GM21619 (cell line): ENCODE measurements around the gene PILRB.
"Not testable (repeated sequence)": the region's sequence is repeated elsewhere in the genome, so short reads cannot be mapped to it uniquely, and the experiment has no call there.

Experiments used
- ATAC-seq: cut with Tn5 transposase; IDR thresholded peaks from one replicate; pipeline ENCODE4 v1.9.1; 2021; ENCODE audit not compliant: unreplicated experiment

PILRB gene

DNA sequence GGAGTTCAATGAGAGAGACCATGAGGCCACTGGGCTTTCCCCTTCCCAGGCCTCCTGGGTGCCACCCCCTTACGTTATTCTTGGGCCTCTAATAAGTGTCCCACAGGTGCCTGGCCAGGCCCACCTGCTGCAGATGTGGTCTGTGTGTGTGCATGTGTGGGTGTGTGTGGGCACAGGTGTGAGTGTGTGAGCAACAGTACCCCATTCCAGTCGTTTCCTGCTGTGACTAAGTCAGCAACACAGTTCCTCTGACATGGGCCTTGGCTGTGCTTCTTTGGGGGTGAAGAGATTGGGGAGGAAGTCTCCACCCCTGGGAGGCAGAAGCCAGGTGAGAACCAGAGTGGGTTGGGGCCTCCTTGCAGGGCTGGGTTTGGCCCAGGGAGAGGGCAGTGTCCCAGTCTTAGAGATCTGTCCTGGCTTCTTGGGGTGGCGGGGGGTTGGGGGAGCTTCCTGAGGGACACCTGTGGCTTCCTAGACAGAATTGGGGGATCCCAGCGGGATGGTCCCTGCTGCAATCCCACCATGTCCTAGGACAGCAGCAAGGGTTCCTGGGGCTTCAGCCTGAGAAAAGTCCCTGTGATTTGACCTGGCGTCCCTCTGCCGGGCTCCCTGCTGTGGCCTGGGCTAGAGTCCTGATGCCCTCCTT lies 4.1 kb upstream of the PILRB start:
- no peak for ATAC-seq

DNA sequence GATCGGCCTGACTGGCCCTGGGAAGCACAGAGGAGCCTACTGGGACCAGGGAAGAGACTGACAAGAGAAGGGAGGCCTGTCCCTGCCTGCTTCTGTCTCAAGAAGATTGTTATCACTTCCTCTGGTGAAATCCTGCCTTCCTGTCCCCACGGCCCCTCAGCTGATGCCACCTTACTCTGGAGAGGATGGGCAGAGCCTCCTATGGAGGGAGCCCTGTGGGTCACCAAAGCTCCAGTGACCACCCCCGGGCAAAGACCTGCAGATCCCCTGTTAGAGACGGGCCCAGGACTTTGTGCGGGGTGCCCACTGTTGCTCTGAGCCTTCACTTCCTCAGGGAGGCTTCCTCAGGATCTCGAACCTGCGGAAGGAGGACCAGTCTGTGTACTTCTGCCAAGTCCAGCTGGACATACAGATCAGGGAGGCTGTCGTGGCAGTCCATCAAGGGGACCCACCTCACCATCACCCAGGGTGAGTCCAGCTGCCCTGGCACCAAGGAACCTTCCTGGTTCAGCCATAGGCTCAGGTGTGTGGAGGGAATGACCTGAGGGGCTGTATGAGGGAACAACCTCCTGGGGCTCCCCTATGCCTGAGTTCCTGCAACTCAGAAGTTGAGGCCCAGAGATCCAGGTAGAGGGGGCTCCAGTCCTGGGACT lies 1.4 kb upstream of the PILRB start:
- ATAC-seq: no peak

DNA sequence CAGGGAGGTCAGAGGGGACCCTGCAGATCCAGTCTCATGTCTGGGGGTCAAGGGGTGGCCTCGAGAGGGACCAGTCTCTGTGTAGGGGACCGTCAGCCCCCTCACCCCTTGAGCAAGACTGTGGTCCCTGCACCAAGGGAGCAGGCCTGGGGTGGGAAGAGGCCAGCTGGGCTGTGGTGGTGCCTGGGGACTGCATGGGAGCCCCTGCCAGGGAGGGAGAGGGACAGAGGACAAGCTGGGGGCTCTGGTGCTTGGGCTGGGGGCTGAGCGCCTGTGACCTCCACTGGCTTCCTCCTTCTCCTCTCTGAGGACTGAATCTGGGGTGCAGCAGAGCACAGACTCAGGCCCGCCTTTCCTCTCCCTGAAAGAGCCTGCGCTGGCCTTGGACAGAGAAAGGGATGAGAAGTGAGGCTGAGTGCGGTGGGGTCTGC lies 771 bp upstream of the PILRB start:
- no peak for ATAC-seq

DNA sequence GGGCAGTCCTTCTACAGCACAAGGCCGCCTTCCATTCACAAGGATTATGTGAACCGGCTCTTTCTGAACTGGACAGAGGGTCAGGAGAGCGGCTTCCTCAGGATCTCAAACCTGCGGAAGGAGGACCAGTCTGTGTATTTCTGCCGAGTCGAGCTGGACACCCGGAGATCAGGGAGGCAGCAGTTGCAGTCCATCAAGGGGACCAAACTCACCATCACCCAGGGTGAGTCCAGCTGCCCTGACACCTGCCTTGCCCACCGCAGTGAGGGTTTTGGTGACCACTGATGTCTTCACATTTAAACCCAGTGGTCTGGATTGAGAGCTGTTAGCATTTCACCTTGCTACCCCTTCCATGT lies 918 bp downstream of the PILRB start:
- ATAC-seq: no peak

DNA sequence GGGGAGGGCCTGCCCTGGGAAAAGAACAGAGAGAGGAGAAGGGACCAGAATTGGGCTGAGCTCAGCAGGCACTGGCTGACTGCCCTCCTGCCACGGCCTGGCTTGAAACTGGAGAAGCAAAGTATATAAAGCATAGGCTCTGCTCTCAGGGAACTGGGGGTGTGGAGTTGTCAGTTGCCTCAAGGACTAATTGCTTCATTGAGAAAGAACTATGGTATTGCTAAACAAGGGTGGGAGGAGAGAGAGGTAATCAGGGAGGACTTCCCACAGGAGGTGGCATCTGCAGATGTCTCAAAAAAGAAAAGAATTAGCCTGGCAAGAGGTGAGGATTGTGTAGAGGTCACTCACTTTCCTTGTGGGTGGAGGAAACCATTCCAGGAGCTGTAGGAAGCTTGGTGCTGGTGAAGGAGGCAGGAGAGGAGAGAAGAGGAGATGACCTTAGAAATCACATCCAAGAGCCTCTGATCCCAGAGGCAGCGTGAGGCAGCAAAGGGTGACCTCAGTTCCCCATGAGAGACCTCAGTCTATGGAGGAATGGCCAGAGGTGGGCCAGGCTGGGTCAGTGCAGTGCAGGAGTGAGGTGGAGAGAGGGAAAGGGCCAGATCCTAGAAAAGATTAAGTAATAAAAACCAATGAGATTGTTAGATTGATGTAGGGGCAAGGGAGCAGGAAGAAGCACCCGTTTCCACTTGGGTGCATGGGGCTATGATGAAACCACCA lies 2.4 kb downstream of the PILRB start:
- no peak for ATAC-seq

DNA sequence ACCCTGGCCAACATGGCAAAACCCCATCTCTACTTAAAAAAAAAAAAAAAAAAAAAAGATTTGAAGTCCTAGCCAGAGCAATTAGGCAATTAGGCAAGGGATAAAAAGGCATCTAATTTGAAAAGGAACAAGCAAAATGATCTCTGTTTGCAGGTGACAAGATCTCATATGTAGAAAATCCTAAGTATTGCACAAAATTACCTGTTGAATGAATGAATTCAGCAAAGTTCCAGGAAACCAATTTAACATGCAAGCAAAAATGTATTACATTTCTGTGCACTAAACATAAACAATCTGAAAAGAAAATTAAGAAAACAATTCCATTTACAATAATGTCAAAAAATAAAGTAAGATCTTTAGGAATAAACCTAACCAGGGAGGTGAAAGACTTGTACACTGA lies 5.2 kb downstream of the PILRB start:
- no peak for ATAC-seq

DNA sequence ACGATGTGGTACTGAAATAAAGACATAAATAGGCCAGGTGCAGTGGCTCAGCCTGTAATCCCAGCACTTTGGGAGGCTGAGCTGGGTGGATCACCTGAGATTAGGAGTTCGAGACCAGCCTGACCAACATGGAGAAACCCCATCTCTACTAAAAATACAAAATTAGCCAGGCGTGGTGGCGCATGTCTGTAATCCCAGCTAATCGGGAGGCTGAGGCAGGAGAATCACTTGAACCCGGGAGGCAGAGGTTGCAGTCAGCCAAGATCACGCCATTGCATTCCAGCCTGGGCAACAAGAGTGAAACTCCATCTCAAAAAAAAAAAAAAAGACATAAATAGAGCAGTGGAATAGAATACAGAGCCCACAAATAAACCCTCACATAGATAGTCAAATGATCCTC lies 5.9 kb downstream of the PILRB start:
- not testable (repeated sequence) for ATAC-seq

DNA sequence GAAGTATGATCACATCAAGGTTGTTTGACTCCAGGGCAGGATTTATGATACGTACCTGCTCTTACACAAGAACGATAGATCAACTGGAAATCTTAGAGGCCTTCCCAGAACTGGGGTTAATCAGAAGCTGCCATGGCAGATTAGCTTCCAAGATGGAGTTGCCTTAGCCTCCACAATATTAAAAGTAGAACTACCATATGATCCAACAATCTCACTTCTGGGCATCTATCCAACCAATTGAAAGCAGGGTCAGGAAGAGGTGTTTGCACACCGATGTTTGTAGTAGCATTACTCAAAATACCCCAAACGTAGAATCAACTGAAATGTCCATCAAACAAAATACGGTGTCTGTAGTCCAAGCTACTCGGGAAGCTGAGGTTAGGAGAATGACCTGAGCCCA lies 6.6 kb downstream of the PILRB start:
- no peak for ATAC-seq

DNA sequence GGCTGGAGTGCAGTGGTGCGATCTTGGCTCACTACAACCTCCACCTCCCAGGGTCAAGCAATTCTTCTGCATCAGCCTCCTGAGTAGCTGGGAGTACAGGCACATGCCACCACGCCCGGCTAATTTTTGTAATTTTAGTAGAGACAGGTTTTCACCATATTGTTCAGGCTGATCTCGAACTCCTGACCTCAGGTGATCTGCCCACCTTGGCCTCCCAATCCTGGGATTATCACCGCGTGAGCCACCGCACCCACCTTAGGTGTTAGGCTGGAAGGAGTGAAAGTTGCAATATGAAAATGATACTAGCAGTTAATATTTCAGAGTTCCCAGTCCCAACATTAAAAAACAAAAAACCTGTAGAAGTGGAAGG lies 8.1 kb downstream of the PILRB start:
- ATAC-seq: not testable (repeated sequence)

DNA sequence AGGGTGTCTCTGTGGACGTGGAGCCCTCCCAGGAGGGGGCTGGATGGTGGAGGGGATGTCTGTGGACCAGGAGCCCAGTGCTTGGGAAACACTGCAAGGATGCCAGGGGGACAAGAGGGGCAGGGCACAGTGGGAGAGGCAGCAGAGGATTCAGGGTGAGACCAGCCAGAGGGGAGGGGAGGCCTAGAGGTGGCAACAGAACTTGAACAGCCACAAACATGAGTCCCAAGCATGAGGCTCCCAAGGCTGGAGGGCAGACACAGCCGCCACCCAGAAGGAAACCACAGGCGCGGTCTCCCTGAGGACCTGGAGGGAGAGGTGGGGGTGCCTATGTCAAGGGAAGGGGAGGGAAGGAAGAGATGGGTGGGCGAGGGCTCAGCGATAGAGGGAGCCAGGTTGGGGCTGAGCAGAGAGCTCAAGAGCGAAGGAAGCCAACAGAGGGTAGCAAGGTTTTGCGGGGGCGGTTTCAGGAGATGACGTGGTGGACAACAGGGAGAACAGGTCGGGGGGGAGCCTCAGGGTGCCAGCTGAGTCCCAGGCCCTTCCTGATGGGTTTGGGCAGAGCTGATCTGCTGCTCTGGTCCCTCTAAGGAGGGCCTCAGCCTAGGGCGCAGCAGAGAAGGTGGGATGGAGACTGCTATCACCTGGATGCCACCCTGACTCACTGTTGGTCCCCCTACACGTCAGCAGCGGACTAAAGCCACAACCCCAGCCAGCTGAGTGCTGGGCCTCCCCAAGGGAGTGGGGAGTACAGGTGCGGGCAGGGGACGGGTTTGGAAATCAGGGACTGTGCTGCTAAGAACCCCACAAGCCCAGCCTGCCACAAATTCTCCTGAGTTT lies 8.7 kb downstream of the PILRB start:
- no peak for ATAC-seq

DNA sequence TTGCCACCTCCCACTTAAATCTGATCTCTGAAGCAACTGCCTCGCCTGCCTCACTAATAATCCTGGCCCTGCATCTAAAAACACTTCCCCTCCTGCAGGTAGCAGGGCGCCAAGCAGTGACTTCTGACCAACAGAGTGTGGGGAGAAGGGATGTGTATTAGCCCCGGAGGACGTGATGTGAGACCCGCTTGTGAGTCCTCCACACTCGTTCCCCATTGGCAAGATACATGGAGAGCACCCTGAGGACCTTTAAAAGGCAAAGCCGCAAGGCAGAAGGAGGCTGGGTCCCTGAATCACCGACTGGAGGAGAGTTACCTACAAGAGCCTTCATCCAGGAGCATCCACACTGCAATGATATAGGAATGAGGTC lies 9.3 kb downstream of the PILRB start:
- ATAC-seq: no peak

DNA sequence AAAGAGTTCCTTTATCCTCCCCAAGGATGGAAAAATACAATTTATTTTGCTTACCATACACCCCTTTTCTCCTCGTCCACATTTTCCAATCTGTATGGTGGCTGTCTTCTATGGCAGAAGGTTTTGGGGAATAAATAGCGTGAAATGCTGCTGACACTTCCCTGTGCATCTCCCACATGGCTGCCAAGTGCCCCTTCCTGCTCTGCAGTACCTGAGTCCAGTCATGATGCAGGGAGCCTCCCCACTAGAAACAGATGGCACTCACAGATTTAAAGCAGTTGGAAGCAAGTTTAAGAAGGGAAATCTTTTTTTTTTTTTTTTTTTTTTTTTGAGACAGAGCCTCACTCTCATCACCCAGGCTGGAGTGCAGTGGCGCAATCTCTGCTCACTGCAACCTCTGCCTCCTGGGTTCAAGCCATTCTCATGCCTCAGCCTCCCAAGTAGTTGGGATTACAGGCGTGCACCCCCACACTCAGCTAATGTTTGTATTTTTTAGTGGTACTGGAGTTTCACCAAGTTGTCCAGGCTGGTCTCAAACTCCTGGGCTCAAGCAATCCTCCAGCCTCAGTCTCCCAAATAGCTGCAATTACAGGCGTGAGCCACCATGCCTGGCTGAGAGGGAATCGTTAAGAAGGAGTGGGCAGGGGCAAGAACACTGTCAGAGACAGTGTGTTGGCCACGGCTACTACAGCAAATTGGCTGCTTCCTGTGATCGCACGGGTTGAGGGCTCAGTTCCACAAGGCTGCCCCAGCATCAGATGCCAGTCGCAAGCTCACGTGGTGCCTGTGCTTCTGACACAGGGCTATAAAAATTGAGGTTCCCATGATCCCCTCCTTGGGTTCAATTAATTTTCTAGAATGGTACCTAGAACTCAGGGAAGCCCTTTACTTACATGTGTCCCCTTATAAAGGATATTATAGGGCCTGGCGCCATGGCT lies 10.0 kb downstream of the PILRB start:
- ATAC-seq: no peak

DNA sequence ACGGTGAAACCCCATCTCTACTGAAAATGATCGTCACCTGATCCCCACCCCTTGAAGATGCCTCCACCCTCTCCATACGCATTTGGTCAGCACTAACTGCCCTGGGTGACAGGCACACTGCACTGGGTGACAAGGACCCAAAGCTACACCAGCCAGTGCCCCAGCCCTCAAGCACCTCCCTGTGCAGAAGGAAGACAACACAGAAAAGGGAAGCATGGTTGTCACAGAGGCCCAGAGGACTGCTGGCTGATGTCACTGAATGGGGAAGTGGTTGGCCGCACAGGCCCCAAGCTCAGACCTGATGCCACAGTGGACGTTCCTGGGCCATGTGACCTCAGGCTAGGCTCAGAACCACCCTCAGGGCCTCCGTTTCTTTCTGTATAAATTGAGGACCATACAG lies 11.2 kb downstream of the PILRB start:
- peak; percentile 53 for ATAC-seq

DNA sequence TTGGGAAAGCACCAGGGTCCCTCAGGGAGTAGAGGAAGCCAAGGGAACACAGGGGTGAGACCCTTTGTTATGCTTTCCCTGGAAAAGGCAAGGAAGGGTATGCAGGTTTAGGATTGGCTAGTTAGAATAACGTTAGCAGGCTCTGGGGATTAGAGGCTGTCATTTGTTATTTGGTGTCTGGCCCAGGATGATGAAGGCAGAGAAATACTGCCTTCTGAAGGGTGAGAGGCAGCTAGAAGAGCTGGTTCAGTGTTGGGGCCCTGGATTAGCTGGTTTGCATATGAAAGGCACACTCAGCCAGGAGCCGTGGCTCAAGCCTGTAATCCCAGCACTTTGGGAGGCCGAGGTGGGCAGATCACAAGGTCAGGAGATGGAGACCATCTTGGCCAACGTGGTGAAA lies 12.4 kb downstream of the PILRB start:
- ATAC-seq: no peak

DNA sequence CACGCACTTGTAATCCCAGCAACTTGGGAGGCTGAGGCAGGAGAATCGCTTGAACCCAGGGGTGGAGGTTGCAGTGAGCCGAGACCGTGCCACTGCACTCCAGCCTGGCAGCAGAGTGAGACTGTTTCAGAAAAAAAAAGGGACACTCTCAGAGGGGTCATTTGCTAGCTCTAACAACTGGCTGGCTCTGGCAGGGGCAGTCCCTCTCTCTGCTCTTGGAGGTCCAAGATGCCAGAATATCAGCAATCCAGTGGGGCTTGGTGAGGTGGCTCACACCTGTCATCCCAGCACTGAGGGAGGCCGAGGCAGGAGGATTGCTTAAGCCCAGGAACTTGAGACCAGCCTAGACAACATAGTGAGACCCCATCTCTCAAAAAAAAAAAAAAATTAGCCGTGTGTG lies 12.8 kb downstream of the PILRB start:
- no peak for ATAC-seq

DNA sequence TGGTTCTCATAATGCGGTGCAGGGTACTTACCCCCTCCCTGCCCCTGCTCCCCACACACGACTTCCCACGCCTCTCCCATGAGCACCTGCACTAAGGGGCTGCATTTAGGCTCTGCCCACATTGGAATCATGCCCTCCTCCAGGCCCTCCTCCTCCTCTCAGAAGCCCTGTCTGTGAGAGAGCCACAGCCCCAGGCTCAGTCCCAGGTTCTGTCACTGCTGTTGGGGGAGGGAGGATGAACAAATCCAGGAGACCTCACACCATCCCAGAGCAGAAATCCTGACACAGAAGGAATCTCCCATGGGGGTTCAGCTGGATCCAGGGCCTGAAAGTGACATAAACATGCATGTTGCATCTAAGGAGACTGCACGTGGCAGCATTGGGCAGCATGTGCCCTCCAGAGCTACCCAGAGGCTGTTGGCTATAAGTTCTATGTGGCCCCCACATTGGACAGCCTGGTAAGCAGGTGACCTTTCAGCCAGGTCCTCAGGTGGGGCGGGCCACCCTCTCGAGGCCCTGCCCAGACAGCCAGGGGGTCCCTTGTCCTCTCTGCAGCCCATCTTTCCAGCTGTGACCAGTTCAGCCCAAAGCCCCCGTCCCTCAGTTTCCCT lies 13.7 kb downstream of the PILRB start:
- no peak for ATAC-seq

DNA sequence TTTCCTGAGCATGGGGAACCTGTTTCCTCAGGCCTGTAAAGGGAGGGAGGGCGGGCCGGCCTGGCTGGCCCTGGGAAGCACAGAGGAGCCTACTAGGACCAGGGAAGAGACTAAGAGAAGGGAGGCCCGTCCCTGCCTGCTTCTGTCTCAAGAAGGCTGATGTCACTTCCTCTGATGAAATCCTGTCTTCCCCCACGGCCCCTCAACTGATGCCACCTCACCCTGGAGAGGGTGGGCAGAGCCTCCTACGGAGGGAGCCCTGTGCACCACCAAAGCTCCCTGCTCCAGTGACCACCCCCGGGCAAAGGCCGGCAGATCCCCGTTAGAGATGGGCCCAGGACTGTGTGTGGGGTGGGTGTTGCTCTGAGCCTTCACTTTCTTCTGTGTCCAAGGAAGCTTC lies 14.3 kb downstream of the PILRB start:
- no peak for ATAC-seq

DNA sequence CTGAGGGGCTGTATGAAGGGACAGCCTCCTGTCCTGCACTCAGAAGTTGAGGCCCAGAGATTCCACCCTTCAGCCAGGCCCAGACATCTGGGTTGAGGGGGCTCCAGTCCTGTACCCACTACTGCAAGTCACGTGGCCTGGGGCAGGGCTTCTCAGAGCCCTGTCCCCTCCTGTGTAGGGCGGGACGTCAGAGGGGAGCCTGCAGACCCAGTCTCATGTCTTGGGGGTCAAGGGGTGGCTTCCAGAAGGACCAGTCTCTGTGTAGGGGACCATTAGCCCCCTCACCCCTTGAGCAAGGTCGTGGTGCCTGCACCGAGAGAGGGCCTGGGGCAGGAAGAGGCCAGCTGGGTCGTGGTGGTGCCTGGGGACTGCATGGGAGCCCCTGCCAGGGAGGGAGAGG lies 14.8 kb downstream of the PILRB start:
- no peak for ATAC-seq

DNA sequence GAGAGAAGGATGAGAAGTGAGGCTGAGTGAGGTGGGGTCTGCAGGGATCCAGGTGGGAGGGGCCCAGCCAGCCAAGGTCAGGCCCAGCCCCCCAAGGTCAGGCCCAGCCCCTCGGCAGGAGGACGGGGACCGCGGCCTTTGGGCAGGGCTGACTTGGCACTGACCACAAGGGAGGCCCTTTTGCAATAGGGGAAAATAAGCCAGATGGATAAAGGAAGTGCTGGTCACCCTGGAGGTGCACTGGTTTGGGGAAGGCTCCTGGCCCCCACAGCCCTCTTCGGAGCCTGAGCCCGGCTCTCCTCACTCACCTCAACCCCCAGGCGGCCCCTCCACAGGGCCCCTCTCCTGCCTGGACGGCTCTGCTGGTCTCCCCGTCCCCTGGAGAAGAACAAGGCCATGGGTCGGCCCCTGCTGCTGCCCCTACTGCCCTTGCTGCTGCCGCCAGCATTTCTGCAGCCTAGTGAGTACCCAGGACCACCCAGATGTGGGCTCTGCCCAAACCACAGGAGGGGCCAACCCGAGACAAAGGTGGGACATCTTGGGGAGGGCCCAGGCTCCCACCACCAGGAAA lies 15.4 kb downstream of the PILRB start, which contains the start of gene PILRA:
Gene PILRA, plus strand, starts transcription at position 227 of the 571 bp plus-strand sequence. Its CDS starts 170 bp downstream, at position 397.
- no peak for ATAC-seq
